Activated CD8-positive, alpha-beta T cell treated with anti-CD3 and anti-CD28 coated beads for 36 hours (primary cell): ENCODE results near the gene CEP85L. TPM values are rescaled to one million over a fixed set of nuclear protein-coding genes. Genes with fewer than 3 reads are reported as not detected.

Experiments used
- ATAC-seq: fragments of 200-7000 bp; cut with Tn5 transposase; one replicate; pipeline ENCODE4 v1.10.0; 2021; ENCODE audit warnings: mild to moderate bottlenecking, moderate library complexity
- CTCF ChIA-PET: fragments of 350-600 bp; sonication (Branson Sonifier 250); formaldehyde crosslinking; loops from one replicate; lab custom pipeline; 2021; ENCODE audit warnings: antibody characterized with exemption; lab: Charles Lee
- POLR2A ChIA-PET: fragments of 350-600 bp; sonication (Branson Sonifier 250); formaldehyde crosslinking; loops from one replicate; lab custom pipeline; 2021; ENCODE audit warnings: antibody characterized with exemption; lab: Charles Lee
- DNase-seq: peaks from one replicate; pipeline ENCODE4 v3.0.0-alpha.2; 2020
- H3K27ac Mint-ChIP-seq: one replicate; pipeline ENCODE4 v1.8.0; 2021; ENCODE audit warnings: mild to moderate bottlenecking, mixed read lengths
- H3K27me3 Mint-ChIP-seq: one replicate; pipeline ENCODE4 v1.8.0; 2021; ENCODE audit warnings: mixed read lengths
- H3K36me3 Mint-ChIP-seq: one replicate; pipeline ENCODE4 v1.8.0; 2021; ENCODE audit warnings: low read depth, mixed read lengths
- H3K4me1 Mint-ChIP-seq: one replicate; pipeline ENCODE4 v1.8.0; 2021; ENCODE audit warnings: low read depth, mixed read lengths
- H3K4me3 Mint-ChIP-seq: one replicate; pipeline ENCODE4 v1.8.0; 2021; ENCODE audit warnings: mild to moderate bottlenecking, moderate library complexity, mixed read lengths
- H3K9me3 Mint-ChIP-seq: one replicate; pipeline ENCODE4 v1.8.0; 2021; ENCODE audit warnings: mixed read lengths
- intact Hi-C: fragments of 100-400 bp; cut with micrococcal nuclease; formaldehyde crosslinking; loops from one replicate; pipeline ENCODE4 v1.10.0; 2022
- total RNA-seq, 2 experiments: library from RNA; stranded (reverse); gene quantifications; one replicate each; pipeline ENCODE4 v1.2.3, GENCODE V29; 2021
- TF ChIP-seq, protein P1 (sequence below): fragments of 200-600 bp; IDR thresholded peaks from one replicate; pipeline ENCODE4 v1.8.0; 2022; ENCODE audit warnings: antibody characterized with exemption, mild to moderate bottlenecking

Gene CEP85L
- total RNA-seq, 2 experiments from 2014 or later = 39.6 to 40.3 TPM

DNA sequence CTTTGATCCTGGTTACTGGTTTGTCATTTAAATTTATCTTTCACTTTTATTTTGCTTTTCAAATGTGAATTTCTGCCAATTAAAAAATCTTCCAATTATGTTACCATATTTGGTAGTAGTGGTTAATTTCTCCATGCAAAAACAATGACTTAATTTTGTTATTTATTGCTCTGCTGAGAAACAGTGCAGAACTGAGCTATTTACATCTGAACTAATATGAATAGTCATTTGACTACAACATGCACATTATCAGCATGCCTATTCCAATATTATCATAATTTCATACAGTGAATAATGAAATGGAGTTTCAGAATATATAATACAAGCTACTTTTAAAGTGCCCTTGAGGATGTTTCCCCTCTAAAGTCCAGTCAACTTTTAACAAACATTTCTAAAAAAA is 102.8 kb downstream of the CEP85L start:
- intact Hi-C loops = no loop called here
- no peak overlapping the region for H3K4me3 Mint-ChIP-seq
- ChIA-PET POLR2A (no interaction called here), CTCF (interaction anchor here (0.7 to 1.3 kb wide), 3 partner anchors 265 to 1919 kb away, joined by 3 read pairs; no protein-coding TSS in a partner anchor)
- H3K4me1 Mint-ChIP-seq = peaks cover 64% of the 10 kb centered on the region
- no peaks in the 10 kb centered on the region for H3K27me3 Mint-ChIP-seq
- TF ChIP-seq, protein P1, sequence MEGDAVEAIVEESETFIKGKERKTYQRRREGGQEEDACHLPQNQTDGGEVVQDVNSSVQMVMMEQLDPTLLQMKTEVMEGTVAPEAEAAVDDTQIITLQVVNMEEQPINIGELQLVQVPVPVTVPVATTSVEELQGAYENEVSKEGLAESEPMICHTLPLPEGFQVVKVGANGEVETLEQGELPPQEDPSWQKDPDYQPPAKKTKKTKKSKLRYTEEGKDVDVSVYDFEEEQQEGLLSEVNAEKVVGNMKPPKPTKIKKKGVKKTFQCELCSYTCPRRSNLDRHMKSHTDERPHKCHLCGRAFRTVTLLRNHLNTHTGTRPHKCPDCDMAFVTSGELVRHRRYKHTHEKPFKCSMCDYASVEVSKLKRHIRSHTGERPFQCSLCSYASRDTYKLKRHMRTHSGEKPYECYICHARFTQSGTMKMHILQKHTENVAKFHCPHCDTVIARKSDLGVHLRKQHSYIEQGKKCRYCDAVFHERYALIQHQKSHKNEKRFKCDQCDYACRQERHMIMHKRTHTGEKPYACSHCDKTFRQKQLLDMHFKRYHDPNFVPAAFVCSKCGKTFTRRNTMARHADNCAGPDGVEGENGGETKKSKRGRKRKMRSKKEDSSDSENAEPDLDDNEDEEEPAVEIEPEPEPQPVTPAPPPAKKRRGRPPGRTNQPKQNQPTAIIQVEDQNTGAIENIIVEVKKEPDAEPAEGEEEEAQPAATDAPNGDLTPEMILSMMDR = no peak
- ATAC-seq (no peak), DNase-seq (no peak)
- no peaks in the 10 kb centered on the region for H3K9me3 Mint-ChIP-seq
- no peak overlapping the region for H3K27ac Mint-ChIP-seq
- peaks cover 14% of the 10 kb centered on the region for H3K36me3 Mint-ChIP-seq

DNA sequence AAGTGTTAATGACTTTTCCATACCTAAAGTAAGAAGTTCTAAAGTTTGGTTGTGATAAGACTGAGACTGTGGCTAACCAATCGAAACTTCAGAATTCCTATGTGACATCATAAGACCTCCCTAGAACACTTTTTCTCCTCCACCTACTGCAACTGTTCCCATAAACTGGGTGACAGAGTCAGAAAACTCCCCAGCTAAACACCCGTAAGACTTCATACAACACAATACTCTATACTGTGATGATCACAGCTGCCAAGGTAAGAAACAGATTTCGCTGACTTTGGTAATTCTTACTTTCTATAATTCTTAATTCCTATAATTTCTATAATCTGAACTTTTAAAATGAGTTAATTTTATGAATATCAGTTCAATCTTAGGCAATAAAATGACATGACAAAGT is 103.3 kb downstream of the CEP85L start, which contains the start of gene PLN:
PLN (plus strand) TSS at position 161 of the 400 bp plus-strand sequence. CDS start 10,626 bp downstream, outside the sequence.
- Mint-ChIP-seq H3K36me3 (peaks cover 16% of the 10 kb centered on the region), H3K9me3 (no peaks in the 10 kb centered on the region), H3K4me1 (peaks cover 64% of the 10 kb centered on the region), H3K27me3 (no peaks in the 10 kb centered on the region), H3K27ac (no peak within 1 kb of the TSS), H3K4me3 (no peak within 1 kb of the TSS)
- intact Hi-C loops = no loop called here
- TF ChIP-seq, protein P1 = no peak
- ATAC-seq = no peak
- CTCF ChIA-PET = interaction anchor here (0.7 to 1.3 kb wide), 3 partner anchors 265 to 1919 kb away, joined by 3 read pairs; no protein-coding TSS in a partner anchor
- POLR2A ChIA-PET = interaction anchor here (0.6 kb wide), 1 partner anchor 562 kb away, joined by 3 read pairs; no protein-coding TSS in a partner anchor
- no peak for DNase-seq

GRCh38 chr6:118546880-118547218 is 104.5 kb downstream of the CEP85L start:
- H3K9me3 Mint-ChIP-seq = no peaks in the 10 kb centered on the region
- ChIA-PET POLR2A (no interaction called here), CTCF (no interaction called here)
- no peak overlapping the region for H3K27ac Mint-ChIP-seq
- no peak overlapping the region for H3K4me3 Mint-ChIP-seq
- peaks cover 65% of the 10 kb centered on the region for H3K4me1 Mint-ChIP-seq
- intact Hi-C loops = no loop called here
- TF ChIP-seq, protein P1 = no peak
- no peaks in the 10 kb centered on the region for H3K27me3 Mint-ChIP-seq
- no peak for DNase-seq
- peaks cover 23% of the 10 kb centered on the region for H3K36me3 Mint-ChIP-seq
- no peak for ATAC-seq

DNA sequence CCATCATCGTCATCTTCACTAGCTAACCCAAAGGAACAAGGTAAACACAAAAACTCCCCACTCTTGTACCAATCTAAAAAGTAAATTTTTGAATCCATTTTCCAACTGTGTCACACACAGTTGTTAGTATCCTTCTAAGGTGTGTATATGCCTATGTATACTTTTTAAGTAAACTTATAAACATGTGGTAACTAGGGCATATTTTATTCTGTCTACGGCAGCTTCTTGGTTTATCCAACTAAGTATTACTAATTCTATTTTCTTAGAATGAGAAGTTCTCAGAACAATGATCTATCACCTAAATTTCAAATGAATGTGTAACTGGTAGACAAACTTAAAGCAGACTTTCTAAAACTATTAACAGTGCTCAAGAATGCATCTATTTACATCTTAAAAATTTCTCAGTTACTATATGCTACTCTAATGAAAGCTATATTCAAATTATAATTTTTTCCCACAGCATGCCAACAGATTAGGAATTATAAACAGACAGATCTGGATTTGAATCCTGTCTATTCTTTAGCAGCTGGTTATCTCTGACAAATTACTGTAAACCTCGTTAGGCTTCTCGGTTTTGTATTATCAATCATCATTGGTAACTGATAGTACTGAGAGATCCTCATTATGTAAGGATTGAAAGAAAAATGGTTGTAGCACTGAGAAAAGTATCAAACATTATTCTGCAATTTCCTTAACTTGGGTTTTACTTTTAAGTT is 105.1 kb downstream of the CEP85L start:
- TF ChIP-seq, protein P1 = no peak
- CTCF ChIA-PET = interaction anchor here (1.5 to 1.8 kb wide), 2 partner anchors 19 to 60 kb away, joined by 5 to 7 read pairs; no protein-coding TSS in a partner anchor
- peak overlapping the region; percentile 61 for H3K27ac Mint-ChIP-seq

DNA sequence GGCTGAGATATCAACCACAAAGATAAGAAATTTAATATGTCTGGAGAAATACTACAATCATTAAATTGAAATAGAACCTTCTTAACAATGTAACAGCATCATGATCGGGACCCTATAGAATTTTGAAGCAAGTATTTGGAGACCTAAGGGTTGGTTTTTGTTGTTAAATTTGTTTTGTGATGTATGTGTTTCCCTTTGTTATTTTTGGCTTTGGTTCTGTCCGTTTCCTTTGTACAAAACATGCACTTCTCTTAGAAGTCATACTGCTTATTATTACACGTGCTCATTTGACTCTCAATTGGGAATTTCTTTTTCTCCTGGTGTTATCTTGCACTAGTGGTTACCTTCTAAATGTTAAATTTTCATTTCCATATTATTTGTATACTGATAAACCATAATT is 107.3 kb downstream of the CEP85L start:
- POLR2A ChIA-PET = no interaction called here
- CTCF ChIA-PET = interaction anchor here (1.5 to 1.8 kb wide), 2 partner anchors 57 to 259 kb away, joined by 3 to 5 read pairs; no protein-coding TSS in a partner anchor
- ATAC-seq = no peak
- H3K9me3 Mint-ChIP-seq = no peaks in the 10 kb centered on the region
- intact Hi-C loops = no loop called here
- peaks cover 25% of the 10 kb centered on the region for H3K36me3 Mint-ChIP-seq
- no peaks in the 10 kb centered on the region for H3K27me3 Mint-ChIP-seq
- peaks cover 57% of the 10 kb centered on the region for H3K4me1 Mint-ChIP-seq
- no peak overlapping the region for H3K27ac Mint-ChIP-seq
- TF ChIP-seq, protein P1 = no peak
- H3K4me3 Mint-ChIP-seq = no peak overlapping the region
- no peak for DNase-seq

More for the DNA sequence above, 105.1 kb downstream of the CEP85L start:
- intact Hi-C loops = no loop called here
- H3K9me3 Mint-ChIP-seq = no peaks in the 10 kb centered on the region
- POLR2A ChIA-PET = interaction anchor here (0.8 kb wide), 1 partner anchor 346 kb away, joined by 3 read pairs; no protein-coding TSS in a partner anchor
- H3K4me3 Mint-ChIP-seq = no peak overlapping the region
- ATAC-seq (peak; percentile 51), DNase-seq (no peak)
- H3K4me1 Mint-ChIP-seq = peaks cover 66% of the 10 kb centered on the region
- peaks cover 25% of the 10 kb centered on the region for H3K36me3 Mint-ChIP-seq
- H3K27me3 Mint-ChIP-seq = no peaks in the 10 kb centered on the region
